SK-N-SH treated with all-trans-retinoic acid at 6 μM for 48 hours (cell line): ENCODE measurements around the gene HNRNPUL1.

Experiments used
- ATAC-seq: fragments of 200-7000 bp; cut with Tn5 transposase; 3 replicates; pipeline ENCODE4 v1.9.1; 2020; ENCODE audit warnings: mild to moderate bottlenecking, moderate library complexity
- ARNTL ChIP-seq: fragments of 450-650 bp; formaldehyde crosslinking; IDR thresholded peaks from 2 replicates; pipeline ENCODE4 v1.5.0; 2020; ENCODE audit warnings: low read depth, mild to moderate bottlenecking, moderate library complexity, borderline replicate concordance
- BACH2 ChIP-seq: fragments of 250-450 bp; sonication (Bioruptor Pico); IDR thresholded peaks from 2 replicates; pipeline ENCODE4 v1.9.0; 2021; ENCODE audit warnings: mild to moderate bottlenecking, borderline replicate concordance
- CREB5 ChIP-seq: fragments of 250-450 bp; sonication (Bioruptor Pico); IDR thresholded peaks from 2 replicates; pipeline ENCODE4 v1.5.1; 2020; ENCODE audit warnings: low read depth, mild to moderate bottlenecking, moderate library complexity
- CSDC2 ChIP-seq: fragments of 250-450 bp; sonication (Bioruptor Pico); IDR thresholded peaks from 2 replicates; pipeline ENCODE4 v1.5.0; 2020; ENCODE audit warnings: mild to moderate bottlenecking, moderate library complexity
- GLIS3 ChIP-seq: fragments of 250-450 bp; sonication (Bioruptor Pico); IDR thresholded peaks from 2 replicates; pipeline ENCODE4 v1.5.0; 2020; ENCODE audit warnings: mild to moderate bottlenecking, moderate library complexity
- ISL1 ChIP-seq: fragments of 250-450 bp; sonication (Bioruptor Pico); IDR thresholded peaks from 2 replicates; pipeline ENCODE4 v2.1.2; 2022; ENCODE audit warnings: mild to moderate bottlenecking, moderate library complexity
- OSR1 ChIP-seq: fragments of 250-450 bp; sonication (Bioruptor Pico); IDR thresholded peaks from 2 replicates; pipeline ENCODE4 v1.8.0; 2022; ENCODE audit warnings: moderate library complexity, mild to moderate bottlenecking, inconsistent platforms
- POU6F1 ChIP-seq: fragments of 250-450 bp; sonication (Bioruptor Pico); IDR thresholded peaks from 2 replicates; pipeline ENCODE4 v1.8.0; 2021; ENCODE audit warnings: low read depth, mild to moderate bottlenecking, moderate library complexity, borderline replicate concordance
- PPARA ChIP-seq: fragments of 250-450 bp; sonication (Bioruptor Pico); IDR thresholded peaks from 2 replicates; pipeline ENCODE4 v1.5.0; 2020; ENCODE audit warnings: mild to moderate bottlenecking, borderline replicate concordance
- SNAI2 ChIP-seq: fragments of 250-450 bp; sonication (Bioruptor Pico); IDR thresholded peaks from 2 replicates; pipeline ENCODE4 v1.5.0; 2020; ENCODE audit warnings: mild to moderate bottlenecking, moderate library complexity
- TCF4 ChIP-seq: fragments of 250-450 bp; sonication (Bioruptor Pico); IDR thresholded peaks from 2 replicates; pipeline ENCODE4 v1.8.0; 2021; ENCODE audit warnings: mild to moderate bottlenecking, moderate library complexity, borderline replicate concordance
- TOX ChIP-seq: fragments of 250-450 bp; sonication (Bioruptor Pico); IDR thresholded peaks from 2 replicates; pipeline ENCODE4 v1.8.0; 2021; ENCODE audit warnings: mild to moderate bottlenecking, moderate library complexity, borderline replicate concordance
- ZC3H10 ChIP-seq: fragments of 250-450 bp; sonication (Bioruptor Pico); IDR thresholded peaks from 2 replicates; pipeline ENCODE4 v1.5.1; 2021; ENCODE audit warnings: mild to moderate bottlenecking, moderate library complexity
- ZFP3 ChIP-seq: fragments of 250-450 bp; sonication (Bioruptor Pico); IDR thresholded peaks from 2 replicates; pipeline ENCODE4 v1.5.0; 2020; ENCODE audit warnings: mild to moderate bottlenecking, moderate library complexity
- ZFP30 ChIP-seq: fragments of 450-650 bp; formaldehyde crosslinking; IDR thresholded peaks from 2 replicates; pipeline ENCODE4 v1.5.0; 2022; ENCODE audit warnings: mild to moderate bottlenecking, moderate library complexity
- ZNF565 ChIP-seq: fragments of 450-650 bp; formaldehyde crosslinking; conservative IDR thresholded peaks from 2 replicates; pipeline ENCODE4 v1.5.0; 2020; ENCODE audit warnings: low read depth, mild to moderate bottlenecking, moderate library complexity
- ZNF70 ChIP-seq: fragments of 450-650 bp; formaldehyde crosslinking; IDR thresholded peaks from 2 replicates; pipeline ENCODE4 v1.5.0; 2020; ENCODE audit warnings: mild to moderate bottlenecking, moderate library complexity
- ZNF8 ChIP-seq: fragments of 450-650 bp; formaldehyde crosslinking; IDR thresholded peaks from 2 replicates; pipeline ENCODE4 v1.5.0; 2020; ENCODE audit warnings: mild to moderate bottlenecking, moderate library complexity
- TF ChIP-seq, protein P1 (sequence below): fragments of 250-450 bp; sonication (Bioruptor Pico); IDR thresholded peaks from 2 replicates; pipeline ENCODE4 v1.5.0; 2020; ENCODE audit warnings: mild to moderate bottlenecking, moderate library complexity
- TF ChIP-seq, protein P2 (sequence below): fragments of 250-450 bp; sonication (Bioruptor Pico); IDR thresholded peaks from 2 replicates; pipeline ENCODE4 v1.5.1; 2021; ENCODE audit warnings: mild to moderate bottlenecking, moderate library complexity
- TF ChIP-seq, protein P3 (sequence below): fragments of 250-450 bp; sonication (Bioruptor Pico); IDR thresholded peaks from 2 replicates; pipeline ENCODE4 v1.8.0; 2020; ENCODE audit warnings: mild to moderate bottlenecking, moderate library complexity, borderline replicate concordance

The HNRNPUL1 gene

DNA sequence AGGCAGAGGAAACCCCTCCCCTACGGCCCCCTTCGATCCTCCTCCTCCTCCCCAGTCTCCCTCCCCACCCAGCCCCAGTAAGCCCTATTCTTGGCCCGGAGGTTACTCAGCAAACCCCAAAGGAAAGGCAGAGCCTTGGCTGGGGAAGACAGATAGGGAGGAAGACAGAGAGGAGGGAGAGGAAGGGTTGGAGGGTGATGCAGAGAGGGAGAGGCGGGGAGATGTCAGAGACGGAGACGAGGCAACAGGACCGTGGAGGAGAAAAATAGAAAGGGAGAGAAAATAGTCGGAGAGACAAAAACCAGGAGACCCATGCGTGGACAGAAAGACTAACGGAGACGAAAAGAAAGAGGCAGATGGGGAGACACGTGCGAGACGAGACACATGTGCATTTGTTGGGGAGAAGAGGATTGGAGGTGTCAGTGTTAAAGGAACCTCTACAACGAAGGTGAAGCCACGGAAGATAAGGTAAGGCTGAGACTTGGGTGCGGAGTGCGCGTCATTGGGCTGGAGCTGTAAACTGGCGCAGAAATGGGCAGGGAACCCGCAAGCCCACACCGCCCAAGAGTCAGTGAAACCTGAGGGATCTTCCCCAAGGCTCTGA is 86.7 kb downstream of the HNRNPUL1 start:
- TF ChIP-seq TOX (CRISPR knock-in tag) (no peak), ARNTL (no peak), CSDC2 (CRISPR knock-in tag) (no peak), ZNF565 (CRISPR knock-in tag) (no peak), ISL1 (CRISPR knock-in tag) (no peak), PPARA (CRISPR knock-in tag) (no peak), ZC3H10 (CRISPR knock-in tag) (no peak), ZNF70 (CRISPR knock-in tag) (no peak), ZFP30 (CRISPR knock-in tag) (no peak), ZNF8 (CRISPR knock-in tag) (no peak), OSR1 (no peak), TCF4 (CRISPR knock-in tag) (no peak), ZFP3 (CRISPR knock-in tag) (no peak)
- TF ChIP-seq, protein P1, sequence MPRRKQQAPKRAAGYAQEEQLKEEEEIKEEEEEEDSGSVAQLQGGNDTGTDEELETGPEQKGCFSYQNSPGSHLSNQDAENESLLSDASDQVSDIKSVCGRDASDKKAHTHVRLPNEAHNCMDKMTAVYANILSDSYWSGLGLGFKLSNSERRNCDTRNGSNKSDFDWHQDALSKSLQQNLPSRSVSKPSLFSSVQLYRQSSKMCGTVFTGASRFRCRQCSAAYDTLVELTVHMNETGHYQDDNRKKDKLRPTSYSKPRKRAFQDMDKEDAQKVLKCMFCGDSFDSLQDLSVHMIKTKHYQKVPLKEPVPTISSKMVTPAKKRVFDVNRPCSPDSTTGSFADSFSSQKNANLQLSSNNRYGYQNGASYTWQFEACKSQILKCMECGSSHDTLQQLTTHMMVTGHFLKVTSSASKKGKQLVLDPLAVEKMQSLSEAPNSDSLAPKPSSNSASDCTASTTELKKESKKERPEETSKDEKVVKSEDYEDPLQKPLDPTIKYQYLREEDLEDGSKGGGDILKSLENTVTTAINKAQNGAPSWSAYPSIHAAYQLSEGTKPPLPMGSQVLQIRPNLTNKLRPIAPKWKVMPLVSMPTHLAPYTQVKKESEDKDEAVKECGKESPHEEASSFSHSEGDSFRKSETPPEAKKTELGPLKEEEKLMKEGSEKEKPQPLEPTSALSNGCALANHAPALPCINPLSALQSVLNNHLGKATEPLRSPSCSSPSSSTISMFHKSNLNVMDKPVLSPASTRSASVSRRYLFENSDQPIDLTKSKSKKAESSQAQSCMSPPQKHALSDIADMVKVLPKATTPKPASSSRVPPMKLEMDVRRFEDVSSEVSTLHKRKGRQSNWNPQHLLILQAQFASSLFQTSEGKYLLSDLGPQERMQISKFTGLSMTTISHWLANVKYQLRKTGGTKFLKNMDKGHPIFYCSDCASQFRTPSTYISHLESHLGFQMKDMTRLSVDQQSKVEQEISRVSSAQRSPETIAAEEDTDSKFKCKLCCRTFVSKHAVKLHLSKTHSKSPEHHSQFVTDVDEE, result no peak
- TF ChIP-seq, protein P2, sequence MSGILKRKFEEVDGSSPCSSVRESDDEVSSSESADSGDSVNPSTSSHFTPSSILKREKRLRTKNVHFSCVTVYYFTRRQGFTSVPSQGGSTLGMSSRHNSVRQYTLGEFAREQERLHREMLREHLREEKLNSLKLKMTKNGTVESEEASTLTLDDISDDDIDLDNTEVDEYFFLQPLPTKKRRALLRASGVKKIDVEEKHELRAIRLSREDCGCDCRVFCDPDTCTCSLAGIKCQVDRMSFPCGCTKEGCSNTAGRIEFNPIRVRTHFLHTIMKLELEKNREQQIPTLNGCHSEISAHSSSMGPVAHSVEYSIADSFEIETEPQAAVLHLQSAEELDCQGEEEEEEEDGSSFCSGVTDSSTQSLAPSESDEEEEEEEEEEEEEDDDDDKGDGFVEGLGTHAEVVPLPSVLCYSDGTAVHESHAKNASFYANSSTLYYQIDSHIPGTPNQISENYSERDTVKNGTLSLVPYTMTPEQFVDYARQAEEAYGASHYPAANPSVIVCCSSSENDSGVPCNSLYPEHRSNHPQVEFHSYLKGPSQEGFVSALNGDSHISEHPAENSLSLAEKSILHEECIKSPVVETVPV, result no peak
- TF ChIP-seq, protein P3, sequence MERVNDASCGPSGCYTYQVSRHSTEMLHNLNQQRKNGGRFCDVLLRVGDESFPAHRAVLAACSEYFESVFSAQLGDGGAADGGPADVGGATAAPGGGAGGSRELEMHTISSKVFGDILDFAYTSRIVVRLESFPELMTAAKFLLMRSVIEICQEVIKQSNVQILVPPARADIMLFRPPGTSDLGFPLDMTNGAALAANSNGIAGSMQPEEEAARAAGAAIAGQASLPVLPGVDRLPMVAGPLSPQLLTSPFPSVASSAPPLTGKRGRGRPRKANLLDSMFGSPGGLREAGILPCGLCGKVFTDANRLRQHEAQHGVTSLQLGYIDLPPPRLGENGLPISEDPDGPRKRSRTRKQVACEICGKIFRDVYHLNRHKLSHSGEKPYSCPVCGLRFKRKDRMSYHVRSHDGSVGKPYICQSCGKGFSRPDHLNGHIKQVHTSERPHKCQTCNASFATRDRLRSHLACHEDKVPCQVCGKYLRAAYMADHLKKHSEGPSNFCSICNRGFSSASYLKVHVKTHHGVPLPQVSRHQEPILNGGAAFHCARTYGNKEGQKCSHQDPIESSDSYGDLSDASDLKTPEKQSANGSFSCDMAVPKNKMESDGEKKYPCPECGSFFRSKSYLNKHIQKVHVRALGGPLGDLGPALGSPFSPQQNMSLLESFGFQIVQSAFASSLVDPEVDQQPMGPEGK (CRISPR knock-in tag), result no peak
- ATAC-seq, result no peak

- ATAC-seq, result peak; percentile 53
- TF ChIP-seq BACH2 (CRISPR knock-in tag) (no peak), GLIS3 (no peak), ISL1 (CRISPR knock-in tag) (no peak), CREB5 (CRISPR knock-in tag) (no peak), ZNF8 (CRISPR knock-in tag) (no peak), ZFP30 (CRISPR knock-in tag) (no peak), TOX (CRISPR knock-in tag) (no peak), PPARA (CRISPR knock-in tag) (no peak), CSDC2 (CRISPR knock-in tag) (no peak), ARNTL (no peak), ZFP3 (CRISPR knock-in tag) (no peak), SNAI2 (no peak), TCF4 (CRISPR knock-in tag) (no peak), POU6F1 (CRISPR knock-in tag) (no peak), ZNF565 (CRISPR knock-in tag) (no peak)
- TF ChIP-seq, protein P1, result no peak
These were observed 87.4 kb downstream of the HNRNPUL1 start for GRCh38 chr19:41351339-41352245.
